CD1c-positive myeloid dendritic cell (primary cell): ENCODE measurements around the gene PPFIA2.
"Not testable (repeated sequence)": the region's sequence is repeated elsewhere in the genome, so short reads cannot be mapped to it uniquely, and the experiment has no call there.

ENCODE experiments used
- DNase-seq: peaks from one replicate; pipeline ENCODE4 v3.0.0-alpha.2; 2016; ENCODE audit errors: extremely low spot score

Gene PPFIA2

GRCh38 chr12:81668475-81668874 lies 90.7 kb downstream of the PPFIA2 start:
- DNase-seq: peak; percentile 8

DNA sequence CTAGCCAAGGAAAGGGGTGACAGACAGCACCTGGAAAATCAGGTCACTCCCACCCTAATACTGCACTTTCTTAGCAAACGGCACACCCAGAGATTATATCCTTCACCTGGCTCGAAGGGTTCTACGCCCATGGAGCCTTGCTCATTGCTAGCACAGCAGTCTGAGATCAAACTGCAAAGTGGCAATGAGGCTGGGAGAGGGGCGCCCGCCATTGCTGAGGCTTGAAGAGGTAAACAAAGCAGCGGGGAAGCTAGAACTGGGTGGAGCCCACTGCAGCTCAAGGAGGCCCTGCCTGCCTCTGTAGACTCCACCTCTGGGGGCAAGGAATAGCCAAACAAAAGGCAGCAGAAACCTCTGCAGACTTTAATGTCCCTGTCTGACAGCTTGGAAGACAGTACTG lies 99.8 kb downstream of the PPFIA2 start:
- not testable (repeated sequence) for DNase-seq

DNA sequence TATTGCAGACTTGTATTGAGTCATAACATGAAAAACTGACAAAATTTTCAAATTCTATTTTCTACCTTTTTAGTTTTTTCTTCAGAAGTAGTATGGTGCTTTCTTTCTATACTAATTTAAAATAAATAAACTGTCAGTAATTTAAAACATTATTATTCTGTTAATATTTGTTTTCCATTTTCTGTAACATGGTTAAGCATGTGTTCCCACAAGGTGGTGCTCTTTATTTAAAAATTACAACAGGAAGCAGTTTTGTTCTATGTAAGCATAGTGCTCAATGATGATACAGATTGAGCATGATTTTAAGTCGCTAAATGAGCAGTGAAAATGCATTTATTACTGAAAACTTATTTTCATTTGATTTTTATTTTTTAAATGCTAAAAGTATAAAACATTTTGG lies 114.6 kb downstream of the PPFIA2 start:
- DNase-seq: peak; percentile 46

GRCh38 chr12:81639196-81639595 lies 120.0 kb downstream of the PPFIA2 start:
- no peak for DNase-seq

DNA sequence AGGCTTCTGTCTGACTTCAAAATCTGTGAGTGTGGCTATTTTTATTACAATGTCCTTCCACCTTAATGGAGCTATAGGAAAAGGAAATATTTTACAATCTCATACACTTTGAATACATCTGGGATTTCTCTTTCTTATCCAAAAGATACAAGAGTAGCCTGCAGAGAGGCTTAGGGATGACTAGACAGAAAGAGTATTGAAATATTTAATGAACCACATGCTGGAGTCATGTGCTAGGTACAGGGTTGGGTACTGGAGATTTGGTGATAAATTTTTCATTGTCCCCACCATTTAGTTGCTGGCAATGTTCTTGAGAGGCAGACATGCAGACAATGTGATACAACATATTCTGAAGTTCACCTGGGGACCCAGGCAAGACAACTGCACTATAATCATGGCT lies 126.0 kb downstream of the PPFIA2 start:
- no peak for DNase-seq

- DNase-seq: peak; percentile 25
Measured at GRCh38 chr12:81627336-81628189, 131.6 kb downstream of the PPFIA2 start.

- no peak for DNase-seq
Measured at GRCh38 chr12:81626406-81626805, 132.7 kb downstream of the PPFIA2 start.

DNA sequence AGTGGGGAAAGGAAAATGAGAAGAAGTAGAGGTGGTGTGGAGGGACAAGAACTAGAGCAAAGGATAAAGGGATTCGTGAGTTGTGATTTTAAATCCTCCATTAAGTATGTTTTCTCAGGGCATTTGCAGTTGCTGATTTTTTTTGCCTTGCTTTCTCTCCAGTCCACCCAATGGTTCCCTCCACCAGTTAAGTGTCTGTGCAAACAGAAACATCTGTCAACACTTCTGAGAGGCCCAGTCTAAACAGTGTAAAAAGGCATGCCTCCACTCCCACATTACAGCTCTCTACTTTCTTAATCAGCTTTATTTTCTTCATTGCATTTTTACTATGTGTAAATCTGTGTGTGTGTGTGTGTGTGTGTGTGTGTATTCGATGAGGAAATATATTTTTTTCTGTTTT lies 141.2 kb downstream of the PPFIA2 start:
- no peak for DNase-seq

- no peak for DNase-seq
Measured at GRCh38 chr12:81615026-81615588, 144.0 kb downstream of the PPFIA2 start.

- DNase-seq: no peak
Measured at GRCh38 chr12:81610955-81611889, 147.9 kb downstream of the PPFIA2 start.

DNA sequence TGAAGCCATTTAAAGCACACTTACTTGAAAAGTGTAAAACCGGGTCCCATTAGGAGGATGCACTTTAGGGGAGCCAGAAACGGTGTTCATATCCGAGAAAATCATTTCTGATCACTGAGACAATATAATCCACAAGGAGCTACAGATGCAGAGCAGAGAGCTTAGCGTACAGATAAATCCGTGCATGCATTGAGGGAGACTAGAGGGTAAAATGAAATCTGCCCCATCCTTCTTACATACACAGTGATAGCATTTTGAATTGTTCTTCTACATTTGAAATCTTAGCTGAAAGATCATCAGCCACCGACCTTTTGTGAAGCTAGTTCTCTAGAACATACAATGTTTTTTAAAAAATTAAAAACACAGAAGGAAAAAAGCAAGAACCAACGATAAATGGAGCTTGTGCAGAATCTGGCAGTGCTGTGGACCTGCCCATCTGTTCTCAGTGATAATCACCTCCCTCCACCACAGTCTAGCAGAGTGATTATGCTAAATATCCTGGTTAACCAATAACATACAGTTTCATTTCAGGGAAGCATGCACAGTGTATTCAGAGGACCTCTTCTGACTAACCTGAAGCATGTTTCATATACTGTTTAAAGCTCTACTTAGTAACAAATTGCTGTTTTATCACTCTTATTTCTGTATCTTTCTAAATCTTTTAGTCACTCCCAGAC lies 161.1 kb downstream of the PPFIA2 start:
- no peak for DNase-seq

- no peak for DNase-seq
Measured at GRCh38 chr12:81596558-81596957, 162.6 kb downstream of the PPFIA2 start.

DNA sequence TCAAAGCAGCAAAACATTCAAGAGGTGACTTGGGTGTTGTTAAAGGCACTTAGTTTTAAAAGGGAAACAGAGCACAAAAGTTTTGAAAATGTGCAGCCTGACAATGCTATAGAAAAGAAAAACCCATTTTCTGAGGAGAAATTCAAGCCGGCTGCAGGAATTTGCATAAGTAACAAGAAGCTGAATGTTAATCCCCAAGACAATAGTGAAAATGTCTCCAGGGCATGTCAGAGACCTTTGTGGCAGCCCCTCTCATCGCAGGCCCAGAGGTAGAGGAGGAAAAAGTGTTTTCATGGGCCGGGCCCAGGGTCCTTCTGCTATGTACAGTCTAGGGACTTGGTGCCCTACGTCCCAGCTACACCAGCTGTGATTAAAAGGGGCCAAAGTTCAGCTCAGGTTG lies 167.9 kb downstream of the PPFIA2 start:
- DNase-seq: no peak

GRCh38 chr12:81590703-81591102 lies 168.4 kb downstream of the PPFIA2 start:
- DNase-seq: not testable (repeated sequence)

DNA sequence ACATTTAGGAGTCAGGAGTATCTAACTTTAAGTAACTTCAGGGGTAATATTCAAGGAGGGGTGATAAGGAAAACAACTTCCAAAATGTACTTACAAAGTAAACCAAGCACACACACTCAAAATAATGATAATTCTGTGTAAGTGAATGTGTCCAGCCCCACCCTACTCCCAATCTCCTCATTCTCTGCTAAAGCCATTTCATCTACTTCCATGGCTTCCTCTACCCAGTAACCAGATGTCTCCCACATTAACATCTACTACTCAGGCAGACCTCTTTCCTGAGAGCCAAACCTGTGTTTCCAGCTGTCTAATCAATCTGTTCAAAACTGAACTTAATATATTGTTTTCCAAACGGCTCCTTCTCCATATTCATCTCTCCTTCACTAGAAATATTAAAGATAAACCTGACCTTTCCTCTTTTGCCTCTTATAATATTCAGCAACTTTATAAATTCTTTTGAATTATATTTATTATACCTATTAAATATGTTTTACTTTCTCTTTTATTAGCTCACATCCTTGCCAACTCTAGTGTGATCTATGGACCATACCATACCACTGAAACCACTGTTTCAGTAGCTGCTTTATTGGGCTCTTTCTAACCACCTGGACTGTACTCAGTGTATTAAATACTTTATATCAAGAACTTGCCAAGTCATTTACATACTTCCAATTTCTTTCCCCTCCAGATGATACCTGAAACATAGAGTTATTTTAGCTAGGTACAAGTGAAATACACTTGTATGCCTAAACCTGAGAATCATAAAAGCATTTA lies 170.7 kb downstream of the PPFIA2 start:
- no peak for DNase-seq

- DNase-seq: no peak
Measured at GRCh38 chr12:81585787-81586186, 173.4 kb downstream of the PPFIA2 start.

- no peak for DNase-seq
Measured at GRCh38 chr12:81573228-81573627, 185.9 kb downstream of the PPFIA2 start.

DNA sequence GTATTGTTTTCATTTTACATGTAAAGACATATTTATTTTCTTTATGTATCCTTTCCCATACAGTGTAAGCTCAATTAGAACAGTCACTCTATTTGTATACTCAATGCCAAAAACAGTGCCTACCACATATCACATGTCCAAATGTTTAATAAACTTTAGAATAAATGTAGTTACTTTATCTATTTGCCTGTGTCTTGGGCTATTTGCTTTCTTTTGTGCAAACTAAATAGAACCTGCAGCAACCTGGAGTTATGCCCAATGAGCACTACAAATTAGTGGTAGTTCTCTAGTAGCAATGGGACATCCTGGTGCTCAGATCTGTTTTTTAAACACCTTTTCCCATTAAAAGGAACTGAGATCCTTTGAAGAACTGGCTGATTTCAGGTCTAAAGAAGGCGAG lies 186.7 kb downstream of the PPFIA2 start:
- no peak for DNase-seq

- DNase-seq: no peak
Measured at GRCh38 chr12:81570234-81570633, 188.9 kb downstream of the PPFIA2 start.

- no peak for DNase-seq
Measured at GRCh38 chr12:81564237-81564636, 194.9 kb downstream of the PPFIA2 start.

DNA sequence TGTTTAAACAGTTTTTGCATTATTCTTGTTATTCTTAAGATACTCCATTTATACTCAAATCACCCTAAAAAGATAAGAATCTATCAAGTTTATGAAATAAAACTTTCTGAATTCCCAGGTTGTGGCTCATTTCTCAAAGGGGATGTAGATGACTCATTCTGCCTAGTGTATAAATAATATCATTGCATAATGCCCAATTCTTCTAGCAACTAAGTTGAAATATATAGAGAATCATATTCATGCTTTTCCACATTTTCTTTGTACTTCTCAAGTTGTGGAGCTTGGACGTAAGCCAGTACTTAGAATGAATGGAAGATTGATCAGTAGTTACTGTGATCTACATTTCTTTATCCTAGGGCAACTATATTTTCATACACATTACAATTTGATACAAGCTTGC lies 201.1 kb downstream of the PPFIA2 start:
- DNase-seq: no peak
